SK-N-SH treated with all-trans-retinoic acid at 6 μM for 48 hours (cell line): ENCODE measurements around the gene KRT40.

Experiments used
- ATAC-seq: fragments of 200-7000 bp; cut with Tn5 transposase; 3 replicates; pipeline ENCODE4 v1.9.1; 2020; ENCODE audit warnings: mild to moderate bottlenecking, moderate library complexity
- BACH2 ChIP-seq: fragments of 250-450 bp; sonication (Bioruptor Pico); IDR thresholded peaks from 2 replicates; pipeline ENCODE4 v1.9.0; 2021; ENCODE audit warnings: mild to moderate bottlenecking, borderline replicate concordance
- ESRRG ChIP-seq: fragments of 250-450 bp; sonication (Bioruptor Pico); IDR thresholded peaks from 2 replicates; pipeline ENCODE4 v1.6.1; 2021; ENCODE audit warnings: mild to moderate bottlenecking
- GLIS3 ChIP-seq: fragments of 250-450 bp; sonication (Bioruptor Pico); IDR thresholded peaks from 2 replicates; pipeline ENCODE4 v1.5.0; 2020; ENCODE audit warnings: mild to moderate bottlenecking, moderate library complexity
- ISL1 ChIP-seq: fragments of 250-450 bp; sonication (Bioruptor Pico); IDR thresholded peaks from 2 replicates; pipeline ENCODE4 v2.1.2; 2022; ENCODE audit warnings: mild to moderate bottlenecking, moderate library complexity
- OSR1 ChIP-seq: fragments of 250-450 bp; sonication (Bioruptor Pico); IDR thresholded peaks from 2 replicates; pipeline ENCODE4 v1.8.0; 2022; ENCODE audit warnings: moderate library complexity, mild to moderate bottlenecking, inconsistent platforms
- PATZ1 ChIP-seq: fragments of 250-450 bp; sonication (Bioruptor Pico); IDR thresholded peaks from 2 replicates; pipeline ENCODE4 v1.8.0; 2020; ENCODE audit warnings: mild to moderate bottlenecking, moderate library complexity, borderline replicate concordance
- PPARA ChIP-seq: fragments of 250-450 bp; sonication (Bioruptor Pico); IDR thresholded peaks from 2 replicates; pipeline ENCODE4 v1.5.0; 2020; ENCODE audit warnings: mild to moderate bottlenecking, borderline replicate concordance
- RARB ChIP-seq: fragments of 250-450 bp; sonication (Bioruptor Pico); IDR thresholded peaks from 2 replicates; pipeline ENCODE4 v1.8.0; 2021; ENCODE audit warnings: mild to moderate bottlenecking, moderate library complexity
- SNAI2 ChIP-seq: fragments of 250-450 bp; sonication (Bioruptor Pico); IDR thresholded peaks from 2 replicates; pipeline ENCODE4 v1.5.0; 2020; ENCODE audit warnings: mild to moderate bottlenecking, moderate library complexity
- TCF4 ChIP-seq: fragments of 250-450 bp; sonication (Bioruptor Pico); IDR thresholded peaks from 2 replicates; pipeline ENCODE4 v1.8.0; 2021; ENCODE audit warnings: mild to moderate bottlenecking, moderate library complexity, borderline replicate concordance
- TOX ChIP-seq: fragments of 250-450 bp; sonication (Bioruptor Pico); IDR thresholded peaks from 2 replicates; pipeline ENCODE4 v1.8.0; 2021; ENCODE audit warnings: mild to moderate bottlenecking, moderate library complexity, borderline replicate concordance
- ZFP3 ChIP-seq: fragments of 250-450 bp; sonication (Bioruptor Pico); IDR thresholded peaks from 2 replicates; pipeline ENCODE4 v1.5.0; 2020; ENCODE audit warnings: mild to moderate bottlenecking, moderate library complexity
- ZFP30 ChIP-seq: fragments of 450-650 bp; formaldehyde crosslinking; IDR thresholded peaks from 2 replicates; pipeline ENCODE4 v1.5.0; 2022; ENCODE audit warnings: mild to moderate bottlenecking, moderate library complexity
- ZNF565 ChIP-seq: fragments of 450-650 bp; formaldehyde crosslinking; conservative IDR thresholded peaks from 2 replicates; pipeline ENCODE4 v1.5.0; 2020; ENCODE audit warnings: low read depth, mild to moderate bottlenecking, moderate library complexity
- ZNF70 ChIP-seq: fragments of 450-650 bp; formaldehyde crosslinking; IDR thresholded peaks from 2 replicates; pipeline ENCODE4 v1.5.0; 2020; ENCODE audit warnings: mild to moderate bottlenecking, moderate library complexity
- ZNF8 ChIP-seq: fragments of 450-650 bp; formaldehyde crosslinking; IDR thresholded peaks from 2 replicates; pipeline ENCODE4 v1.5.0; 2020; ENCODE audit warnings: mild to moderate bottlenecking, moderate library complexity
- TF ChIP-seq, protein P1 (sequence below): fragments of 250-450 bp; sonication (Bioruptor Pico); IDR thresholded peaks from 2 replicates; pipeline ENCODE4 v1.5.0; 2020; ENCODE audit warnings: mild to moderate bottlenecking, moderate library complexity
- TF ChIP-seq, protein P2 (sequence below): fragments of 250-450 bp; sonication (Bioruptor Pico); IDR thresholded peaks from 2 replicates; pipeline ENCODE4 v1.5.1; 2020; ENCODE audit warnings: low read depth, mild to moderate bottlenecking, moderate library complexity
- TF ChIP-seq, protein P3 (sequence below): fragments of 250-450 bp; sonication (Bioruptor Pico); IDR thresholded peaks from 2 replicates; pipeline ENCODE4 v1.8.0; 2021; ENCODE audit warnings: low read depth, mild to moderate bottlenecking, moderate library complexity, borderline replicate concordance

KRT40 gene

GRCh38 chr17:41013606-41014005 lies 29.5 kb upstream of the KRT40 start:
- no peak for ATAC-seq
- TF ChIP-seq TOX (CRISPR knock-in tag) = no peak
- TF ChIP-seq ZNF70 (CRISPR knock-in tag) = no peak
- no peak for TF ChIP-seq PATZ1 (CRISPR knock-in tag)
- no peak for TF ChIP-seq ZNF565
- no peak for TF ChIP-seq ESRRG (CRISPR knock-in tag)
- TF ChIP-seq ZFP3 (CRISPR knock-in tag) = no peak
- no peak for TF ChIP-seq RARB (CRISPR knock-in tag)
- TF ChIP-seq, protein P1, sequence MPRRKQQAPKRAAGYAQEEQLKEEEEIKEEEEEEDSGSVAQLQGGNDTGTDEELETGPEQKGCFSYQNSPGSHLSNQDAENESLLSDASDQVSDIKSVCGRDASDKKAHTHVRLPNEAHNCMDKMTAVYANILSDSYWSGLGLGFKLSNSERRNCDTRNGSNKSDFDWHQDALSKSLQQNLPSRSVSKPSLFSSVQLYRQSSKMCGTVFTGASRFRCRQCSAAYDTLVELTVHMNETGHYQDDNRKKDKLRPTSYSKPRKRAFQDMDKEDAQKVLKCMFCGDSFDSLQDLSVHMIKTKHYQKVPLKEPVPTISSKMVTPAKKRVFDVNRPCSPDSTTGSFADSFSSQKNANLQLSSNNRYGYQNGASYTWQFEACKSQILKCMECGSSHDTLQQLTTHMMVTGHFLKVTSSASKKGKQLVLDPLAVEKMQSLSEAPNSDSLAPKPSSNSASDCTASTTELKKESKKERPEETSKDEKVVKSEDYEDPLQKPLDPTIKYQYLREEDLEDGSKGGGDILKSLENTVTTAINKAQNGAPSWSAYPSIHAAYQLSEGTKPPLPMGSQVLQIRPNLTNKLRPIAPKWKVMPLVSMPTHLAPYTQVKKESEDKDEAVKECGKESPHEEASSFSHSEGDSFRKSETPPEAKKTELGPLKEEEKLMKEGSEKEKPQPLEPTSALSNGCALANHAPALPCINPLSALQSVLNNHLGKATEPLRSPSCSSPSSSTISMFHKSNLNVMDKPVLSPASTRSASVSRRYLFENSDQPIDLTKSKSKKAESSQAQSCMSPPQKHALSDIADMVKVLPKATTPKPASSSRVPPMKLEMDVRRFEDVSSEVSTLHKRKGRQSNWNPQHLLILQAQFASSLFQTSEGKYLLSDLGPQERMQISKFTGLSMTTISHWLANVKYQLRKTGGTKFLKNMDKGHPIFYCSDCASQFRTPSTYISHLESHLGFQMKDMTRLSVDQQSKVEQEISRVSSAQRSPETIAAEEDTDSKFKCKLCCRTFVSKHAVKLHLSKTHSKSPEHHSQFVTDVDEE (CRISPR knock-in tag) = no peak
- TF ChIP-seq PPARA (CRISPR knock-in tag) = no peak
- TF ChIP-seq, protein P2, sequence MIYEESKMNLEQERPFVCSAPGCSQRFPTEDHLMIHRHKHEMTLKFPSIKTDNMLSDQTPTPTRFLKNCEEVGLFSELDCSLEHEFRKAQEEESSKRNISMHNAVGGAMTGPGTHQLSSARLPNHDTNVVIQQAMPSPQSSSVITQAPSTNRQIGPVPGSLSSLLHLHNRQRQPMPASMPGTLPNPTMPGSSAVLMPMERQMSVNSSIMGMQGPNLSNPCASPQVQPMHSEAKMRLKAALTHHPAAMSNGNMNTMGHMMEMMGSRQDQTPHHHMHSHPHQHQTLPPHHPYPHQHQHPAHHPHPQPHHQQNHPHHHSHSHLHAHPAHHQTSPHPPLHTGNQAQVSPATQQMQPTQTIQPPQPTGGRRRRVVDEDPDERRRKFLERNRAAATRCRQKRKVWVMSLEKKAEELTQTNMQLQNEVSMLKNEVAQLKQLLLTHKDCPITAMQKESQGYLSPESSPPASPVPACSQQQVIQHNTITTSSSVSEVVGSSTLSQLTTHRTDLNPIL = no peak
- no peak for TF ChIP-seq SNAI2
- TF ChIP-seq, all 23 proteins: peak for 0

- no peak for TF ChIP-seq GLIS3 (CRISPR knock-in tag)
- no peak for TF ChIP-seq BACH2 (CRISPR knock-in tag)
- TF ChIP-seq, protein P3, sequence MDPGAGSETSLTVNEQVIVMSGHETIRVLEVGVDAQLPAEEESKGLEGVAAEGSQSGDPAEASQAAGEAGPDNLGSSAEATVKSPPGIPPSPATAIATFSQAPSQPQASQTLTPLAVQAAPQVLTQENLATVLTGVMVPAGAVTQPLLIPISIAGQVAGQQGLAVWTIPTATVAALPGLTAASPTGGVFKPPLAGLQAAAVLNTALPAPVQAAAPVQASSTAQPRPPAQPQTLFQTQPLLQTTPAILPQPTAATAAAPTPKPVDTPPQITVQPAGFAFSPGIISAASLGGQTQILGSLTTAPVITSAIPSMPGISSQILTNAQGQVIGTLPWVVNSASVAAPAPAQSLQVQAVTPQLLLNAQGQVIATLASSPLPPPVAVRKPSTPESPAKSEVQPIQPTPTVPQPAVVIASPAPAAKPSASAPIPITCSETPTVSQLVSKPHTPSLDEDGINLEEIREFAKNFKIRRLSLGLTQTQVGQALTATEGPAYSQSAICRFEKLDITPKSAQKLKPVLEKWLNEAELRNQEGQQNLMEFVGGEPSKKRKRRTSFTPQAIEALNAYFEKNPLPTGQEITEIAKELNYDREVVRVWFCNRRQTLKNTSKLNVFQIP (CRISPR knock-in tag) = no peak
- no peak for TF ChIP-seq OSR1 (CRISPR knock-in tag)
Observed at GRCh38 chr17:41013181-41013580, 29.1 kb upstream of the KRT40 start.

DNA sequence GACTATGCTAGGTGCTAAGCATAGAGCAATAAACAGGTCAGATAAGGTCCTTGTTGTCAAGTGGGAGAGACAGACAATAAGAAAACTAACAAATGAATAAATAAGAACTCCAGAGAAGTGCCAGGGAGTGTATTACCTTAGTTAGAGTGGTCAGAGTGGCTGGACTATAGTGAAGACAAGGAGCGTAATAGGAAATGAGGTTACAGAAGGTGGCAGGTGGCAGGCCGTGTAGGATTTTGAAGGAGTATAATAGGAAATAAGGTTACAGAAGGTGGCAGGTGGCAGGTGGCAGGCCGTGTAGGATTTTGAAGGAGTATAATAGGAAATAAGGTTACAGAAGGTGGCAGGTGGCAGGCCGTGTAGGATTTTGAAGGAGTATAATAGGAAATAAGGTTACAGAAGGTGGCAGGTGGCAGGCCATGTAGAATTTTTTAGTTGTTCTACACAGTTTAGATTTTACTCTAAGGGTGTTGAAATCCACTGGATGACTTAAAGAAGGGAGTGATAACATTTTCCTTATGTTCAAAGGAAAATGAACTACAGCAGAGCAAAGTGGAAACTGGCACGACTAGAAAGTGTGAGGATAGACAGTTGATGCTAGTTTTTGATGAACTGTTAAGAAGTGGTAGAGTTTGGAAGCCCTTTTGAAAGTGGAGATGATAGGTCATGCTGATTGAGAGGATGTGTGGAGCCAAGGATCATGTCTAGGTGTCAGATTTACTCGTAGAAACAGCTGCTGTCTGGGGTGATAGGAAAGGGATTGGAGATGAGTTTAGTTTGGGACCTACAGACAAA lies 28.4 kb upstream of the KRT40 start:
- ATAC-seq = no peak
- no peak for TF ChIP-seq ZFP30
- no peak for TF ChIP-seq ZNF8 (CRISPR knock-in tag)
- no peak for TF ChIP-seq PATZ1 (CRISPR knock-in tag)
- no peak for TF ChIP-seq ZNF70 (CRISPR knock-in tag)
- no peak for TF ChIP-seq ISL1
- TF ChIP-seq TOX (CRISPR knock-in tag) = no peak
- no peak for TF ChIP-seq ESRRG (CRISPR knock-in tag)
- TF ChIP-seq, protein P1 (CRISPR knock-in tag) = no peak
- no peak for TF ChIP-seq BACH2 (CRISPR knock-in tag)
- TF ChIP-seq TCF4 (CRISPR knock-in tag) = no peak
- no peak for TF ChIP-seq PPARA (CRISPR knock-in tag)

More at GRCh38 chr17:41013181-41013580, 29.1 kb upstream of the KRT40 start:
- no peak for ATAC-seq
